Suprapubic skin (tissue), 3 donors: Measurements from ENCODE around the gene CFAP53.

ENCODE experiments used
- POLR2A ChIP-seq, 2 donors: fragments of 450-650 bp; IDR thresholded peaks; one replicate each; pipeline ENCODE4 v1.6.1; 2017; ENCODE audit warnings: antibody characterized with exemption in 2 of 2, mild to moderate bottlenecking in 2 of 2, moderate library complexity in 2 of 2
- TF ChIP-seq, protein P1 (sequence below), 2 donors: fragments of 200-600 bp in 1 of 2; fragments of 450-650 bp in 1 of 2; sonication (generic) in 1 of 2; IDR thresholded peaks; one replicate each; pipeline ENCODE4 v1.5.1; 2016 to 2019; ENCODE audit warnings: antibody characterized with exemption in 2 of 2, mild to moderate bottlenecking in 1 of 2, moderate library complexity in 1 of 2

- TF ChIP-seq, protein P1, sequence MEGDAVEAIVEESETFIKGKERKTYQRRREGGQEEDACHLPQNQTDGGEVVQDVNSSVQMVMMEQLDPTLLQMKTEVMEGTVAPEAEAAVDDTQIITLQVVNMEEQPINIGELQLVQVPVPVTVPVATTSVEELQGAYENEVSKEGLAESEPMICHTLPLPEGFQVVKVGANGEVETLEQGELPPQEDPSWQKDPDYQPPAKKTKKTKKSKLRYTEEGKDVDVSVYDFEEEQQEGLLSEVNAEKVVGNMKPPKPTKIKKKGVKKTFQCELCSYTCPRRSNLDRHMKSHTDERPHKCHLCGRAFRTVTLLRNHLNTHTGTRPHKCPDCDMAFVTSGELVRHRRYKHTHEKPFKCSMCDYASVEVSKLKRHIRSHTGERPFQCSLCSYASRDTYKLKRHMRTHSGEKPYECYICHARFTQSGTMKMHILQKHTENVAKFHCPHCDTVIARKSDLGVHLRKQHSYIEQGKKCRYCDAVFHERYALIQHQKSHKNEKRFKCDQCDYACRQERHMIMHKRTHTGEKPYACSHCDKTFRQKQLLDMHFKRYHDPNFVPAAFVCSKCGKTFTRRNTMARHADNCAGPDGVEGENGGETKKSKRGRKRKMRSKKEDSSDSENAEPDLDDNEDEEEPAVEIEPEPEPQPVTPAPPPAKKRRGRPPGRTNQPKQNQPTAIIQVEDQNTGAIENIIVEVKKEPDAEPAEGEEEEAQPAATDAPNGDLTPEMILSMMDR (IDR thresholded peaks at IDR 0.05) = no peak
- TF ChIP-seq POLR2A (IDR thresholded peaks at IDR 0.05) = no peak
Measured at GRCh38 chr18:50179465-50179864, 86.8 kb downstream of the CFAP53 start.
